CD8-positive, alpha-beta memory T cell (primary cell): Measurements from ENCODE around the gene ASB2. TPM values are rescaled to one million over a fixed set of nuclear protein-coding genes. Genes with fewer than 3 reads are reported as not detected.

Experiments used
- CTCF ChIA-PET: fragments of 350-600 bp; sonication (Branson Sonifier 250); formaldehyde crosslinking; loops from one replicate; lab custom pipeline; 2021; ENCODE audit warnings: antibody characterized with exemption; lab: Charles Lee
- POLR2A ChIA-PET: fragments of 350-600 bp; sonication (Branson Sonifier 250); formaldehyde crosslinking; loops from one replicate; lab custom pipeline; 2021; ENCODE audit warnings: antibody characterized with exemption; lab: Charles Lee
- DNase-seq, 5 donors: peaks; one replicate each; pipeline versions ENCODE4 v3.0.0 to v3.0.0-alpha.2; 2020 to 2022; ENCODE audit warnings: mixed read lengths in 1 of 5
- H3K27ac ChIP-seq: one replicate; pipeline ENCODE4 v1.7.0; 2013; ENCODE audit warnings: low read depth, mild to moderate bottlenecking, low read length, moderate library complexity
- H3K27me3 ChIP-seq: 2 replicates; pipeline ENCODE4 v1.7.0; 2013; ENCODE audit warnings: low read length, mild to moderate bottlenecking; ENCODE audit not compliant: insufficient read depth, poor library complexity, severe bottlenecking
- H3K36me3 ChIP-seq: 2 replicates; pipeline ENCODE4 v1.7.0; 2013; ENCODE audit warnings: mild to moderate bottlenecking, low read length, moderate library complexity; ENCODE audit not compliant: insufficient read depth
- H3K4me1 ChIP-seq: 2 replicates; pipeline ENCODE4 v1.7.0; 2013; ENCODE audit warnings: mild to moderate bottlenecking, low read length, moderate library complexity; ENCODE audit not compliant: insufficient read depth
- H3K4me3 ChIP-seq: 2 replicates; pipeline ENCODE4 v1.7.0; 2013; ENCODE audit warnings: mild to moderate bottlenecking, low read length
- H3K9me3 ChIP-seq: 2 replicates; pipeline ENCODE4 v1.7.0; 2013; ENCODE audit warnings: mild to moderate bottlenecking, low read length
- H3K27ac Mint-ChIP-seq, 8 donors: one replicate each; pipeline ENCODE4 v1.8.0; 2020 to 2021; ENCODE audit warnings: mixed read lengths in 8 of 8, mild to moderate bottlenecking in 6 of 8, inconsistent platforms in 3 of 8, moderate library complexity in 3 of 8
- H3K27me3 Mint-ChIP-seq, 2 donors: one replicate each; pipeline ENCODE4 v1.8.0; 2020 to 2021; ENCODE audit warnings: mixed read lengths in 2 of 2, mild to moderate bottlenecking in 1 of 2, moderate library complexity in 1 of 2
- H3K36me3 Mint-ChIP-seq, 3 donors: one replicate each; pipeline ENCODE4 v1.8.0; 2020 to 2021; ENCODE audit warnings: mixed read lengths in 3 of 3, inconsistent platforms in 1 of 3, mild to moderate bottlenecking in 1 of 3
- H3K4me1 Mint-ChIP-seq, 3 donors: one replicate each; pipeline ENCODE4 v1.8.0; 2020 to 2021; ENCODE audit warnings: mixed read lengths in 3 of 3, inconsistent platforms in 1 of 3, mild to moderate bottlenecking in 1 of 3
- H3K4me3 Mint-ChIP-seq, 7 donors: one replicate each; pipeline ENCODE4 v1.8.0; 2020 to 2021; ENCODE audit warnings: mixed read lengths in 7 of 7, mild to moderate bottlenecking in 6 of 7, moderate library complexity in 4 of 7, inconsistent platforms in 2 of 7
- H3K9me3 Mint-ChIP-seq, 5 donors: one replicate each; pipeline ENCODE4 v1.8.0; 2020 to 2022; ENCODE audit warnings: mixed read lengths in 5 of 5, mild to moderate bottlenecking in 3 of 5, moderate library complexity in 2 of 5, inconsistent platforms in 1 of 5
- polyA plus RNA-seq: library from polyadenylated mRNA; unstranded; fragments of 300-500 nt; fragmentation: Illumina TruSeq; gene quantifications from one replicate; pipeline ENCODE4 v1.2.3, GENCODE V29; 2021
- total RNA-seq, 2 experiments: library from RNA; stranded (reverse); gene quantifications; one replicate each; pipeline ENCODE4 v1.2.3, GENCODE V29; 2021

ASB2 gene
- total and polyA plus RNA-seq, 3 experiments from 2014 or later = 4.8 to 98.0 (median 93.5) TPM

DNA sequence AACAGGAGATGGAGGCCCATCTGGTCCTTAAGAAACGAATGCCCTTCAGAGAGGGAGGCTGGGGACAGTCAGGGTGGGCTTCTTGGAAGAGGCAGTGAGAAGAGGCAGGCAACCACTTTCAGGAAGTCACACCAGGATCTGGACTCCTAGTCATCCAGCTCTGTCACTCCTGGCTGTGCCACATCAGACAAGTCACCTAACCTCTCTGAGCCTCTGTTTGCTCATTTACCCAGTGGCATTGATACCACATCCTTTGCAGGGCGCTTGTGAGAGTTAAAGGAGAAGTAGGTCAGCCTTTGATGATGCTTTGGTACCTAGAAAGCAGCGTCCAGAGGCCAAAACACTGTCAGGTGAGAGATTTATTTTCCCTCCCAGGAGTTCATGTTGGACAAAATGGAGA, 31.9 kb upstream of the ASB2 start:
- H3K27ac Mint-ChIP-seq = no peak overlapping the region

DNA sequence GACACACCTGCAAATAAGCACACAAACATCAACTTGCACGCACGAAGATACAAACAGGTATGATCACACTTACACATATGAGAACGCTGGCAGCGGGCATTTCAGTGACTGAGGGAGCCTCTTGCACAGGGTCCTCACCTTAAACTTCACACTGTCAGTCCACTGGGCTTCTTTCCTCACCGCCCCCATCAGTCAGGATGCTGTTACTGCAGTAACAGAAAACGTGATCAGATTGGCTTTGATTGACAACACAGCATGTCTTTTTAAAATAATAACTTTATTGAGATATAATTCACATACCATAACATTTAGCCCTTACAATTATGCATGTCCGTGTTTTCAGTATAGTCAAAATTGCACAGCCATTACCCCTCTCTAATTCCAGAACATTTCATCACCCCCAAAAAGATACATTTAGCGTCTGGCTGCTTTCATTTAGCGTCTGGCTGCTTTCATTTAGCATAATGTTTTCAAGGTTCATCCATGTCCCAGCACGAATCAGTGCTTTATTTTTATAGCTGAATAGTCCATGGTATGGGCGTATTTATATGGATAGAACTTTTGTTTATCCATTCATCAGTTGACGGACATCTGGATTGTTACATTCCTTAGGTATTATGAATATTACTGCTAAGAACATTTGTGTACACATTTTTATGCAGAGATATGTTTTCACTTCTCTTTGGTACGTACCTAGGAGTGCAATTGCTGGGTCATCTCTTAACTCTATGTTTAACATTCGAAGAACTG, 29.1 kb upstream of the ASB2 start:
- no peaks in the 10 kb centered on the region for H3K36me3 ChIP-seq
- CTCF ChIA-PET = interaction anchor here (1.0 to 11.1 kb wide), 5 partner anchors 10 to 66 kb away, joined by 3 to 272 read pairs (median 9); no protein-coding TSS in a partner anchor
- H3K27ac Mint-ChIP-seq = no peak overlapping the region
- no peaks in the 10 kb centered on the region for H3K9me3 ChIP-seq
- no peak for DNase-seq
- no peaks in the 10 kb centered on the region for H3K36me3 Mint-ChIP-seq
- no peak overlapping the region for H3K4me3 ChIP-seq
- no peaks in the 10 kb centered on the region for H3K9me3 Mint-ChIP-seq
- POLR2A ChIA-PET = interaction anchor here (1.4 to 1.7 kb wide), 2 partner anchors 35 to 66 kb away, joined by 3 to 4 read pairs; no protein-coding TSS in a partner anchor
- H3K4me3 Mint-ChIP-seq = no peak overlapping the region
- peaks cover 7% of the 10 kb centered on the region for H3K4me1 ChIP-seq
- H3K27me3 ChIP-seq = no peaks in the 10 kb centered on the region
- peaks cover 4 to 11% of the 10 kb centered on the region in 2 donors for H3K27me3 Mint-ChIP-seq
- peaks cover 26 to 34% (median 34%) of the 10 kb centered on the region in 3 donors for H3K4me1 Mint-ChIP-seq
- no peak overlapping the region for H3K27ac ChIP-seq

More for the DNA sequence above, 31.9 kb upstream of the ASB2 start:
- H3K4me3 Mint-ChIP-seq = no peak overlapping the region
- CTCF ChIA-PET = interaction anchor here (1.1 to 1.2 kb wide), 2 partner anchors 9 to 68 kb away, joined by 6 read pairs; no protein-coding TSS in a partner anchor
- peaks cover 20% of the 10 kb centered on the region for H3K4me1 ChIP-seq
- H3K9me3 ChIP-seq = no peaks in the 10 kb centered on the region
- H3K36me3 Mint-ChIP-seq = no peaks in the 10 kb centered on the region
- peaks cover 4 to 11% of the 10 kb centered on the region in 2 donors for H3K27me3 Mint-ChIP-seq
- peaks cover 38 to 48% (median 46%) of the 10 kb centered on the region in 3 donors for H3K4me1 Mint-ChIP-seq
- no peak overlapping the region for H3K27ac ChIP-seq
- no peaks in the 10 kb centered on the region for H3K9me3 Mint-ChIP-seq
- H3K36me3 ChIP-seq = no peaks in the 10 kb centered on the region
- peaks cover 6% of the 10 kb centered on the region for H3K27me3 ChIP-seq
- DNase-seq = peak in 1 of 5 donors; percentile 9
- POLR2A ChIA-PET = no interaction called here
- H3K4me3 ChIP-seq = no peak overlapping the region

DNA sequence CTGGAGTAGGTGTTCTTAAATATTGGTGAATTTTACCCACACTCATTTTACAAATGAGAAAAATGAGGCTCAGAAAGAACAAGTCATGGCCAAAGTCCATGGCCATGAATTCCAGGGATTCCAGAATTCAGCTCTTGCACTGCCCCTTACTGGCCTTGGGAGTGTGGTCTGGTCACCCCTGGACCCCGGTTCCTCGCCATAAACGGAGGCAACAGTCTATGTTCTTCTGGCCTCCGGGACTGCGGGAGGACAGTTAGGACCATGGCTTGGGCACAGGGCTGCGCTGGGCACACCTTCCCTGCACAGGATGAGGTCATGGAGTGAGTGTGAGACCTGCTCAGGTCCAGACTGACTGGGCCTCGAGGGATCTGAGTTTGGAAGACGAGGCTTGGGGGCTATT, 27.6 kb upstream of the ASB2 start:
- no peak overlapping the region for H3K4me3 ChIP-seq
- peaks cover 7% of the 10 kb centered on the region for H3K4me1 ChIP-seq
- ChIA-PET POLR2A (interaction anchor here (1.2 to 1.7 kb wide), 3 partner anchors 22 to 65 kb away, joined by 3 to 4 read pairs (median 4); partner anchors contain the start of gene OTUB2), CTCF (interaction anchor here (1.2 to 11.1 kb wide), 7 partner anchors 8 to 65 kb away, joined by 3 to 272 read pairs (median 4); no protein-coding TSS in a partner anchor)
- Mint-ChIP-seq H3K4me1 (peaks cover 14 to 21% (median 21%) of the 10 kb centered on the region in 3 donors), H3K27me3 (peaks cover 4 to 13% of the 10 kb centered on the region in 2 donors), H3K36me3 (no peaks in the 10 kb centered on the region), H3K27ac (no peak overlapping the region), H3K9me3 (no peaks in the 10 kb centered on the region), H3K4me3 (no peak overlapping the region)
- no peak overlapping the region for H3K27ac ChIP-seq
- no peaks in the 10 kb centered on the region for H3K27me3 ChIP-seq
- DNase-seq = no peak
- no peaks in the 10 kb centered on the region for H3K9me3 ChIP-seq
- no peaks in the 10 kb centered on the region for H3K36me3 ChIP-seq

DNA sequence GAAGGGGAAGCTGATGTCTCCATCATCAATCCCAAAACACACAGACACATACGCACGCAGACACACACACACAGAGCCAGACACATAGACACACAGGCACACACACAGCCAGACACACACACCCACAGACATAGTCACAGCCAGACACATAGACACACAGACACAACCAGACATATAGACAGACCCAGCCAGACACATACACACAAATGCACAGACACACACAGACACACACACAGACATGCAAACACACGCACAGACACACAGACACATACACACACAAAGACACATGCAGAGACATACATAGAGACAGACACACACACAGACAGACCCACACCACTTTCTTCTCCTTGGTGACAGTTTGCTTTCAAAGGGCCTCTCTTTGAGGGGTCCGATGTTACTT, 27.0 kb upstream of the ASB2 start:
- peaks cover 4 to 13% of the 10 kb centered on the region in 2 donors for H3K27me3 Mint-ChIP-seq

DNA sequence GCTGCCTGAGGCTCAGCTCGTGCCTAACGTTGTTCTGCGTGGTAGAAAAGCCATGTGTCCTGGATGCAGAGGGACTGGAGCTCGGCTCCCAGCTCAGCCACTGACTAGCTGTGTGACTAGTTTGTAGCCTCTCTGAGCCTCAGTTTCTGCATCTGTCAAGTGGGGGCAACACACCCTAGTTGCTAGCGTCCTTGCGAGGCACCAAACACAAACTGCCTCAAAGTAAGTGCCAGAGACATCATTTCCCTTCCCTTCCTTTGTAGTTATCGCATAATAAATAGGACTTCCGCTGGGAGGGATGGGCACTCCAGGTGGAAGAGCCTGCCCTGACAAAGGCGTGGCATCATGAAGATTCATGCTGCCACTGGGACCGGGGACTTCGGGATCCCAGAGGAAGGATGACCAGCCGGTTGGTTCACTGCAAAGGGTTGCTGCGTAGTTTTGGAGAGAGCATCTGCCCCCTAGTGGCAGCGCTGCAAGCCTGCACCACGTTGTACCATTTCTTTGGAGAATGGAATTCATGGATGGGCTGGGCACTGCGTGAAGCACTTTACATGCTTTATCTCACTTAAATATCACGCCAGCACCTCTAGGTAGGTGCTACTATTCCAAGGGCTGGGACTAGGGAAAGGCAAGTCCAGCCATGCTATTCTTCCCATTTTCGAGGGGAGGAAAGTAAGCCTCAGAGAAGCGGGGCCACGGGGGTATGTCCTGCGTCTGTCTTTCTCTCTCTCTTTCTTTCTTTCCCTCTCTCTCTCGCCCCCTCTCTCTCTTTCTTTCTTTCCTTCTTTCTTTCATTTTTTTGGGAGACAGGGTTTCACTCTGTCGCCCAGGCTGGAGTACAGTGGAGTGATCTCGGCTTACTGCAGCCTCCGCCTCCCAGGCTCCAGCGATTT, 25.4 kb upstream of the ASB2 start:
- Mint-ChIP-seq H3K36me3 (no peaks in the 10 kb centered on the region), H3K9me3 (no peaks in the 10 kb centered on the region), H3K4me1 (peaks cover 6 to 10% (median 7%) of the 10 kb centered on the region in 3 donors), H3K4me3 (peak overlapping the region in 2 of 7 donors; percentile 10 to 28), H3K27me3 (peaks cover 4 to 13% of the 10 kb centered on the region in 2 donors), H3K27ac (no peak overlapping the region)
- H3K9me3 ChIP-seq = no peaks in the 10 kb centered on the region
- POLR2A ChIA-PET = interaction anchor here (0.7 to 1.6 kb wide), 3 partner anchors 31 to 77 kb away, joined by 3 to 8 read pairs (median 6); no protein-coding TSS in a partner anchor
- CTCF ChIA-PET = interaction anchor here (0.8 to 11.1 kb wide), 22 partner anchors 9 to 135 kb away, joined by 3 to 272 read pairs (median 6); partner anchors contain the start of genes DDX24 and IFI27L1
- no peak overlapping the region for H3K27ac ChIP-seq
- peak; percentile 40 to 69 (median 50) for DNase-seq
- H3K36me3 ChIP-seq = no peaks in the 10 kb centered on the region
- peaks cover 7% of the 10 kb centered on the region for H3K4me1 ChIP-seq
- H3K4me3 ChIP-seq = peak overlapping the region; percentile 27
- H3K27me3 ChIP-seq = no peaks in the 10 kb centered on the region

More for the DNA sequence above, 27.0 kb upstream of the ASB2 start:
- POLR2A ChIA-PET = interaction anchor here (1.6 kb wide), 1 partner anchor 33 kb away, joined by 3 read pairs; no protein-coding TSS in a partner anchor
- H3K27ac ChIP-seq = no peak overlapping the region
- Mint-ChIP-seq H3K4me1 (peaks cover 10 to 16% (median 15%) of the 10 kb centered on the region in 3 donors), H3K9me3 (no peaks in the 10 kb centered on the region), H3K27ac (no peak overlapping the region), H3K36me3 (no peaks in the 10 kb centered on the region), H3K4me3 (no peak overlapping the region)
- no peaks in the 10 kb centered on the region for H3K27me3 ChIP-seq
- DNase-seq = no peak
- CTCF ChIA-PET = interaction anchor here (0.5 to 11.1 kb wide), 7 partner anchors 8 to 823 kb away, joined by 3 to 272 read pairs (median 4); no protein-coding TSS in a partner anchor
- no peak overlapping the region for H3K4me3 ChIP-seq
- no peaks in the 10 kb centered on the region for H3K9me3 ChIP-seq
- H3K4me1 ChIP-seq = peaks cover 7% of the 10 kb centered on the region
- no peaks in the 10 kb centered on the region for H3K36me3 ChIP-seq

DNA sequence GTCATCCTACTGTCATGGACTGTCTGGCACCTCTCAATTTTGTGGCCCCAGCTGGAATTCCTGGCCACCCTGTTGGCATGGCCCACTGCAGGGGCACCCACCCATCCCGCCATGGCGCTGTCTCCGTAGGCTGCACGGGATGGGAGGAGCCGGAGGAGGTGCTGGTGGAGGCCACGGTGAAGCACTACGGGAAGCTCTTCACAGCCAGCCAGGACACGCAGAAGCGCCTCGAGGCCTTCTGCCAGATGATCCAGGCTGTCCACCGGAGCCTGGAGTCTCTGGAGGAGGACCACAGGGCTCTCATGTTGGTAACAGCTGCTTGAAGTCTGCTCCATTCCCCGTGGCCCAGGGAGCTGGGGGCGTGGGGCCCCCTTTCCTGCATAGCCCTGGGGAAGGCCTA, 24.6 kb upstream of the ASB2 start:
- Mint-ChIP-seq H3K27ac (no peak overlapping the region), H3K4me1 (peaks cover 6 to 10% (median 7%) of the 10 kb centered on the region in 3 donors), H3K9me3 (no peaks in the 10 kb centered on the region), H3K27me3 (peaks cover 4 to 13% of the 10 kb centered on the region in 2 donors), H3K4me3 (no peak overlapping the region), H3K36me3 (no peaks in the 10 kb centered on the region)
- Histone ChIP-seq H3K9me3 (no peaks in the 10 kb centered on the region), H3K4me1 (peaks cover 7% of the 10 kb centered on the region), H3K27ac (no peak overlapping the region), H3K27me3 (no peaks in the 10 kb centered on the region), H3K36me3 (no peaks in the 10 kb centered on the region), H3K4me3 (no peak overlapping the region)
- ChIA-PET CTCF (interaction anchor here (0.8 to 11.1 kb wide), 21 partner anchors 9 to 136 kb away, joined by 3 to 272 read pairs (median 6); partner anchors contain the start of genes DDX24 and IFI27L1), POLR2A (interaction anchor here (0.7 to 1.2 kb wide), 3 partner anchors 22 to 62 kb away, joined by 3 to 8 read pairs (median 6); no protein-coding TSS in a partner anchor)
- DNase-seq = no peak

DNA sequence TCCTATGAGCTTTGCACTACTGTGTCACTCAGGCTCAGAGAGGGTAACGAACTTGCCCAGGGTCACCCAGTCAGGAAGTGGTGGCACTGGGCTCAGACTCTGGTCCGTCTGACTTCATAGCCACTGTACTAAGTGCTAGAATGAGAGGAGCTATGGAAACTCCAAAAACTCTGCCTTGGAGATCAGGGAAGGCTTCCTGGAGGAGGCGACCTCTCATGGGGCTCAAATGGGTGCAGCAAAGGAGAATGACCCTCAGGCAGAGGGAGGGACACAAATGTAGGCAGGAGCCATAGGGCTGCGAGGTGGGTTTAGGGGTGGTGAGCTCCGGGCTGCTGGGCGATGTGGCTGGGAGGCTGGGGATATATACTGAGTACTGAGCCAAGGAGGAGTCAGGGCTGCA, 23.9 kb upstream of the ASB2 start:
- DNase-seq = no peak
- no peak overlapping the region for H3K4me3 Mint-ChIP-seq

More for the DNA sequence above, 23.9 kb upstream of the ASB2 start:
- ChIA-PET CTCF (interaction anchor here (0.8 to 11.1 kb wide), 13 partner anchors 9 to 93 kb away, joined by 3 to 272 read pairs (median 6); partner anchors contain the start of gene OTUB2), POLR2A (interaction anchor here (0.6 to 1.2 kb wide), 3 partner anchors 23 to 62 kb away, joined by 3 to 8 read pairs (median 6); no protein-coding TSS in a partner anchor)
- H3K36me3 Mint-ChIP-seq = no peaks in the 10 kb centered on the region
- peaks cover 6 to 10% (median 7%) of the 10 kb centered on the region in 3 donors for H3K4me1 Mint-ChIP-seq
- H3K27ac ChIP-seq = no peak overlapping the region
- H3K4me1 ChIP-seq = peaks cover 7% of the 10 kb centered on the region
- no peak overlapping the region for H3K4me3 ChIP-seq
- no peaks in the 10 kb centered on the region for H3K9me3 ChIP-seq
- no peaks in the 10 kb centered on the region for H3K27me3 ChIP-seq
- no peaks in the 10 kb centered on the region for H3K36me3 ChIP-seq
- peak overlapping the region in 1 of 8 donors; percentile 68 for H3K27ac Mint-ChIP-seq
- peaks cover 4 to 15% of the 10 kb centered on the region in 2 donors for H3K27me3 Mint-ChIP-seq
- H3K9me3 Mint-ChIP-seq = no peaks in the 10 kb centered on the region
